Measurements from ENCODE around the gene ARVCF. TPM values are rescaled to one million over a fixed set of nuclear protein-coding genes. Genes with fewer than 3 reads are reported as not detected.

Gene ARVCF
- total and polyA plus RNA-seq, 9 of the 15 experiments (the other 6 are each of a cell fraction or from before 2014, with no cell fraction given) = 0.03 to 97.4 (median 15.6) TPM

GRCh38 chr22:19984851-19985811 lies 31.5 kb downstream of the ARVCF start:
- in situ Hi-C loops (cut with MboI) (no loop called here), intact Hi-C loops (cut with micrococcal nuclease) (loop anchor here (5.0 kb wide), 1 partner anchor 37 kb away; the partner anchor contains the start of gene TANGO2)
- peaks cover 39 to 85% of the 10 kb centered on the region in 2 experiments for H3K4me1 ChIP-seq (replicated peaks in 1 of 2; ENCODE audit: control insufficient read depth in 2 of 2, insufficient read depth in 2 of 2, low read length in 2 of 2)
- FAIRE-seq (no peak), DNase-seq (ENCODE audit: extremely low read depth in 1 of 4, low spot score in 3 of 4) (no peak), ATAC-seq (no peak)
- no TSS peak for BruUV-seq (replicated peaks)
- peak overlapping the region in 1 of 2 experiments; percentile 91; a peak in 2 of 4 replicates for H3K9ac ChIP-seq (ENCODE audit: insufficient read depth in 1 of 2, low read depth in 2 of 2, low read length in 2 of 2)
- H3K36me3 ChIP-seq (ENCODE audit: control insufficient read depth, insufficient read depth, low read length) = peaks cover 18% of the 10 kb centered on the region; the same call in 2 of the 3 replicates
- CTCF ChIA-PET (ENCODE audit: low intra/inter-chr PET ratio) = no interaction called here
- H3K27ac ChIP-seq (ENCODE audit: extremely low read depth, low read depth, low read length) = no peak overlapping the region; the same call in 2 of the 3 replicates
- H3K9me1 ChIP-seq (ENCODE audit: control insufficient read depth, insufficient read depth, low read length) = peaks cover 23% of the 10 kb centered on the region
- H2AFZ ChIP-seq (ENCODE audit: low read depth, low read length) = no peak overlapping the region
- no peaks in the 10 kb centered on the region for H3K9me3 ChIP-seq (replicated peaks; ENCODE audit: control insufficient read depth, insufficient read depth, low read depth, low read length)
- no peaks in the 10 kb centered on the region for H3K27me3 ChIP-seq (ENCODE audit: control insufficient read depth in 2 of 2, insufficient read depth in 2 of 2, low read length in 2 of 2)
- H4K20me1 ChIP-seq (replicated peaks; ENCODE audit: control insufficient read depth, insufficient read depth, low read length) = peaks cover 61% of the 10 kb centered on the region
- no peaks in the 10 kb centered on the region for H3K79me2 ChIP-seq (ENCODE audit: control insufficient read depth, insufficient read depth, low read length)
- H3K4me3 ChIP-seq = no peak overlapping the region
- no peak overlapping the region for H3K4me2 ChIP-seq (ENCODE audit: insufficient read depth, low read length)
- POLR2A ChIA-PET = interaction anchor here (0.6 to 5.7 kb wide), 16 partner anchors 12 to 231 kb away, joined by 3 to 56 read pairs (median 4); partner anchors contain the start of gene TRMT2A
- 57% methylated on average over 11 of the region's 11 CpGs for WGBS (ENCODE audit: insufficient coverage, low coverage, missing lambda C conversion rate)
- TF ChIP-seq USF2 (CRISPR knock-in tag; IDR thresholded peaks at IDR 0.05) = peak; percentile 31; the same call in 1 of the 2 replicates
- TF ChIP-seq SMARCB1 (IDR thresholded peaks at IDR 0.05; ENCODE audit: insufficient read length, low read depth) = no peak
- TF ChIP-seq NFATC3 (IDR thresholded peaks at IDR 0.05) = no peak
- no peak for TF ChIP-seq ZNF740 (CRISPR knock-in tag; IDR thresholded peaks at IDR 0.05)
- 0 out of 4 replicates have a peak, but pooled peaks of 1 of the 2 experiments have one; percentile 4 for TF ChIP-seq ZNF740 (tag; IDR thresholded peaks at IDR 0.05)
- TF ChIP-seq TCF15 (CRISPR knock-in tag; IDR thresholded peaks at IDR 0.05) = no peak
- TF ChIP-seq CBFB (CRISPR knock-in tag; IDR thresholded peaks at IDR 0.05) = no peak
- 0 out of 2 replicates have a peak, but pooled peaks have one; percentile 47 for TF ChIP-seq RREB1 (CRISPR knock-in tag; IDR thresholded peaks at IDR 0.05)
- 0 out of 2 replicates have a peak, but pooled peaks have one; percentile 58 for TF ChIP-seq HMG20B (CRISPR knock-in tag; IDR thresholded peaks at IDR 0.05)
- TF ChIP-seq ZKSCAN1 (IDR thresholded peaks at IDR 0.05; ENCODE audit: low read depth, low read length) = peak; percentile 20; the same call in 1 of the 2 replicates
- 0 out of 4 replicates have a peak, but pooled peaks of 1 of the 2 experiments have one; percentile 25 for TF ChIP-seq TBL1XR1 (IDR thresholded peaks at IDR 0.05; ENCODE audit: low read length in 2 of 2)
- no peak for TF ChIP-seq ILK (tag; IDR thresholded peaks at IDR 0.05; ENCODE audit: borderline replicate concordance, low read depth)

Data from K562 (cell line).